ENCODE measurements around the gene KCNT1.

The KCNT1 gene

DNA sequence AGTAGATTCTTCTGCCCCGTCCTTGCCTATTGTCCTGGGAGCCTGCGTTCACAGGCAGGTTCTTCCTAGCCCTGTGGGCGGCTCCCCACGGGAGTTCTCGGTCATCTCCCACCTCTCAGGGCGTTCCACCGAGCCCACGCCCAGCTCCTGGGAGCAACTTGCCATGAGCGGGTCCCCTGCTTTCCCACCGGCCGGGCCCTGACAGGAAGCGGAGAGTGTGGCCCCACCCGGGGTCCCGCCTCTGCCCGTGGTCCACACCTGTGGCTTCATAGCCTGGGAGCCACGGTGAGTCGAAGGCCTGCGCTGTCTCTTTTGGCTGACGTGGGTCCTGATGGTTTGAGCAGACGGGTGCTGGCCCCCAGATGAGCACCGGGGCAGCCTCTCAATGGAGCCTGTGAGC lies 43.2 kb downstream of the KCNT1 start:
- no peak overlapping the region for H3K4me2 ChIP-seq (ENCODE audit: low read depth, low read length, poor library complexity, severe bottlenecking)
- no peak overlapping the region for H2AFZ ChIP-seq (ENCODE audit: low read depth, low read length, severe bottlenecking)
- TF ChIP-seq EZH2phosphoT487 (conservative IDR thresholded peaks at IDR 0.05; ENCODE audit: low read length) = no peak
- TF ChIP-seq CTCF (IDR thresholded peaks at IDR 0.05; ENCODE audit: insufficient read depth, low read length, poor library complexity, severe bottlenecking) = no peak
- no peaks in the 10 kb centered on the region for H3K79me2 ChIP-seq (ENCODE audit: insufficient read depth, low read length)
- no peaks in the 10 kb centered on the region for H4K20me1 ChIP-seq (ENCODE audit: low read depth, low read length)
- H3K27ac ChIP-seq (ENCODE audit: low read depth, low read length) = no peak overlapping the region
- H3F3A ChIP-seq (ENCODE audit: insufficient read depth) = no peaks in the 10 kb centered on the region
- no peaks in the 10 kb centered on the region for H3K36me3 ChIP-seq (ENCODE audit: low read length)
- H3K4me3 ChIP-seq (ENCODE audit: insufficient read depth, low read length, poor library complexity, severe bottlenecking) = no peak overlapping the region
- no peaks in the 10 kb centered on the region for H3K27me3 ChIP-seq (ENCODE audit: low read length)
- no peak overlapping the region for H3K9ac ChIP-seq (ENCODE audit: low read length)
- no peaks in the 10 kb centered on the region for H3K9me3 ChIP-seq (ENCODE audit: insufficient read depth, low read length)
- no peaks in the 10 kb centered on the region for H3K9me2 ChIP-seq (replicated peaks; ENCODE audit: insufficient read depth, low read length)

GRCh38 chr9:135745686-135746324 lies 43.8 kb downstream of the KCNT1 start:
- Histone ChIP-seq H3K9me2 (replicated peaks; ENCODE audit: insufficient read depth, low read length) (no peaks in the 10 kb centered on the region), H3K27me3 (ENCODE audit: low read length) (no peaks in the 10 kb centered on the region), H3K9me3 (ENCODE audit: insufficient read depth, low read length) (no peaks in the 10 kb centered on the region), H2AFZ (ENCODE audit: low read depth, low read length, severe bottlenecking) (no peak overlapping the region), H3K27ac (ENCODE audit: low read depth, low read length) (no peak overlapping the region), H3K9ac (ENCODE audit: low read length) (no peak overlapping the region), H3K79me2 (ENCODE audit: insufficient read depth, low read length) (no peaks in the 10 kb centered on the region), H3F3A (ENCODE audit: insufficient read depth) (no peaks in the 10 kb centered on the region), H3K4me2 (ENCODE audit: low read depth, low read length, poor library complexity, severe bottlenecking) (no peak overlapping the region), H3K36me3 (ENCODE audit: low read length) (no peaks in the 10 kb centered on the region), H4K20me1 (ENCODE audit: low read depth, low read length) (no peaks in the 10 kb centered on the region), H3K4me3 (ENCODE audit: insufficient read depth, low read length, poor library complexity, severe bottlenecking) (no peak overlapping the region)
- TF ChIP-seq CTCF (IDR thresholded peaks at IDR 0.05; ENCODE audit: insufficient read depth, low read length, poor library complexity, severe bottlenecking) (no peak), EZH2phosphoT487 (conservative IDR thresholded peaks at IDR 0.05; ENCODE audit: low read length) (no peak)

DNA sequence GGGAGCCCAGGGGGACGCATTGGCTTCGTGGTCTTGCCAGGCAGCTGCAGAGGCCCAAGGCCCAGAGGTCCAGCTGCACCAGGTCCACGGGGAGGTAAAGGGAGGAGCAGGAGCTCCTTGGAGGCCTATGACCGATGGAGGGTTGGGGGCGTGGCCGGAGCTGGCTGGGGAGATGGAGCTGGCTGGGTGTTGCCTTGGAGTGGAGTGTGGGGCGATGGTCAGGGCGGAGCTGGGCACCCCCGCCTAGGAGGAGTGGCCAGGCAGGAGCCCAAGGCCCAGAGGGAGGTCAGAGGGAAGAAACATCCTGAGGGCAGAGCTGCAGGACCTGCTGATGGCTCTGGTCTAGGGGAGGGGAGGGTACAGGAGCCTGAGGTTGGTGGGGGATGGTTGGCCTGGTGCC lies 44.6 kb downstream of the KCNT1 start:
- H3F3A ChIP-seq (ENCODE audit: insufficient read depth) = no peaks in the 10 kb centered on the region
- H3K9me2 ChIP-seq (replicated peaks; ENCODE audit: insufficient read depth, low read length) = no peaks in the 10 kb centered on the region
- no peaks in the 10 kb centered on the region for H3K9me3 ChIP-seq (ENCODE audit: insufficient read depth, low read length)
- H3K27ac ChIP-seq (ENCODE audit: low read depth, low read length) = no peak overlapping the region
- no peaks in the 10 kb centered on the region for H3K27me3 ChIP-seq (ENCODE audit: low read length)
- no peak for TF ChIP-seq EZH2phosphoT487 (conservative IDR thresholded peaks at IDR 0.05; ENCODE audit: low read length)
- no peak for TF ChIP-seq CTCF (IDR thresholded peaks at IDR 0.05; ENCODE audit: insufficient read depth, low read length, poor library complexity, severe bottlenecking)
- H2AFZ ChIP-seq (ENCODE audit: low read depth, low read length, severe bottlenecking) = no peak overlapping the region
- no peaks in the 10 kb centered on the region for H4K20me1 ChIP-seq (ENCODE audit: low read depth, low read length)
- no peak overlapping the region for H3K4me2 ChIP-seq (ENCODE audit: low read depth, low read length, poor library complexity, severe bottlenecking)
- H3K4me3 ChIP-seq (ENCODE audit: insufficient read depth, low read length, poor library complexity, severe bottlenecking) = no peak overlapping the region
- H3K79me2 ChIP-seq (ENCODE audit: insufficient read depth, low read length) = no peaks in the 10 kb centered on the region
- no peaks in the 10 kb centered on the region for H3K36me3 ChIP-seq (ENCODE audit: low read length)
- no peak overlapping the region for H3K9ac ChIP-seq (ENCODE audit: low read length)
